HCT116 (cell line): Measurements from ENCODE around the gene SNRPA. TPM values are rescaled to one million over a fixed set of nuclear protein-coding genes. Genes with fewer than 3 reads are reported as not detected.

Source experiments
- ATAC-seq: fragments of 200-7000 bp; cut with Tn5 transposase; 2 replicates; pipeline ENCODE4 v1.9.1; 2020; ENCODE audit warnings: mild to moderate bottlenecking, moderate library complexity
- BruUV-seq: library from RNA; stranded (reverse); fragments of 400-500 nt; replicated peaks from 2 replicates; lab custom pipeline; 2021; lab: Mats Ljungman, UMichigan
- CTCF ChIA-PET: fragments of 300-600 bp; sonication (Branson Sonifier 250); formaldehyde crosslinking; loops from one replicate; lab custom pipeline; 2021; ENCODE audit warnings: antibody characterized with exemption; lab: Charles Lee
- POLR2A ChIA-PET: fragments of 300-600, 350-600 bp; sonication (Branson Sonifier 250); formaldehyde crosslinking; loops from one replicate; lab custom pipeline; 2021; ENCODE audit warnings: antibody characterized with exemption; lab: Charles Lee
- RAD21 ChIA-PET, 2 experiments: fragments of 300-600 bp; sonication (Branson Sonifier 250); formaldehyde crosslinking; loops; one replicate each; lab custom pipeline; 2023; ENCODE audit warnings: low total read pairs in 2 of 2; ENCODE audit not compliant: uncharacterized antibody in 2 of 2, unreplicated experiment in 2 of 2, low non-redundant PET in 1 of 2; lab: Charles Lee
- DNase-seq: peaks from one replicate; pipeline ENCODE4 v3.0.0-alpha.2; 2010; ENCODE audit warnings: low read depth, low spot score
- H2AFZ ChIP-seq: fragments of 200-600 bp; shearing (Covaris generic), sonication (generic); 2 replicates; pipeline ENCODE4 v1.6.1; 2017; ENCODE audit warnings: low read depth, mixed run types, mixed read lengths, antibody characterized with exemption, low read length; ENCODE audit not compliant: poor library complexity, severe bottlenecking
- H3K27ac ChIP-seq: 2 replicates; pipeline ENCODE4 v1.5.1; 2012; ENCODE audit warnings: low read depth, low read length
- H3K27me3 ChIP-seq: fragments of 200-600 bp; sonication (generic); 2 replicates; pipeline ENCODE4 v1.6.1; 2016; ENCODE audit warnings: mixed run types, low read length, mixed read lengths; ENCODE audit not compliant: insufficient read depth
- H3K36me3 ChIP-seq, 2 experiments: fragments of 200-500 bp in 1 of 2; fragments of 200-600 bp in 1 of 2; sonication (Bioruptor generic) in 1 of 2; sonication (generic) in 1 of 2; 2 replicates each; pipeline versions ENCODE4 v1.5.1 to v1.6.1; 2014 to 2016; ENCODE audit warnings: low read length in 2 of 2, inconsistent platforms in 1 of 2, mixed read lengths in 1 of 2, mixed run types in 1 of 2; ENCODE audit not compliant: insufficient read depth in 2 of 2, control insufficient read depth in 1 of 2
- H3K4me1 ChIP-seq, 2 experiments: fragments of 200-600 bp in 1 of 2; sonication (generic) in 1 of 2; 2 replicates each; pipeline versions ENCODE4 v1.5.1 to v1.6.1; 2012 to 2017; ENCODE audit warnings: low read length in 2 of 2, inconsistent platforms in 1 of 2, mild to moderate bottlenecking in 1 of 2, mixed read lengths in 1 of 2, mixed run types in 1 of 2, moderate library complexity in 1 of 2; ENCODE audit not compliant: insufficient read depth in 2 of 2, control insufficient read depth in 1 of 2
- H3K4me2 ChIP-seq: fragments of 200-600 bp; sonication (generic); 2 replicates; pipeline ENCODE4 v1.6.1; 2017; ENCODE audit warnings: mixed run types, low read length, mixed read lengths
- H3K4me3 ChIP-seq, 2 experiments: fragments of 200-600 bp in 1 of 2; sonication (generic) in 1 of 2; replicated peaks in 1 of 2; 2 replicates each; pipeline ENCODE4 v1.5.1; 2011 to 2016; ENCODE audit warnings: low read length in 2 of 2, control low read depth in 1 of 2, low read depth in 1 of 2, mild to moderate bottlenecking in 1 of 2, mixed read lengths in 1 of 2, mixed run types in 1 of 2
- H3K79me2 ChIP-seq: fragments of 200-600 bp; sonication (generic); 2 replicates; pipeline ENCODE4 v1.6.1; 2017; ENCODE audit warnings: mild to moderate bottlenecking, mixed run types, low read length, moderate library complexity, mixed read lengths; ENCODE audit not compliant: insufficient read depth
- H3K9ac ChIP-seq: fragments of 200-600 bp; sonication (generic); 2 replicates; pipeline ENCODE4 v1.6.1; 2016; ENCODE audit warnings: low read length, mixed read lengths
- H3K9me2 ChIP-seq: fragments of 200-600 bp; sonication (generic), shearing (Covaris generic); 2 replicates; pipeline ENCODE4 v1.6.1; 2017; ENCODE audit warnings: mixed run types, mild to moderate bottlenecking, moderate library complexity; ENCODE audit not compliant: insufficient read depth
- H3K9me3 ChIP-seq, 2 experiments: fragments of 200-500 bp in 1 of 2; fragments of 200-600 bp in 1 of 2; sonication (Bioruptor generic) in 1 of 2; sonication (generic) in 1 of 2; 2 replicates each; pipeline ENCODE4 v1.6.1; 2014 to 2017; ENCODE audit warnings: low read length in 2 of 2, mixed read lengths in 2 of 2, inconsistent platforms in 1 of 2, low read depth in 1 of 2, mild to moderate bottlenecking in 1 of 2, mixed run types in 1 of 2, moderate library complexity in 1 of 2; ENCODE audit not compliant: control insufficient read depth in 1 of 2, insufficient read depth in 1 of 2
- H4K20me1 ChIP-seq: fragments of 200-600 bp; sonication (generic), shearing (Covaris generic); 2 replicates; pipeline ENCODE4 v1.6.1; 2017; ENCODE audit warnings: mixed run types, mild to moderate bottlenecking, moderate library complexity; ENCODE audit not compliant: insufficient read depth
- ATF3 ChIP-seq: IDR thresholded peaks from 2 replicates; pipeline ENCODE4 v1.6.1; 2012
- CBX3 ChIP-seq: IDR thresholded peaks from 2 replicates; pipeline ENCODE4 v1.6.1; 2012; ENCODE audit warnings: low read depth
- CEBPB ChIP-seq: IDR thresholded peaks from 2 replicates; pipeline ENCODE4 v1.6.1; 2012; ENCODE audit warnings: low read depth
- CTCF ChIP-seq, 3 experiments: fragments of 200-600 bp in 1 of 3; sonication (generic) in 1 of 3; IDR thresholded peaks in 2 of 3; conservative IDR thresholded peaks in 1 of 3; 2 replicates each; pipeline ENCODE4 v1.5.1; 2012 to 2017; ENCODE audit warnings: low read depth in 2 of 3, low read length in 2 of 3, antibody characterized with exemption in 1 of 3, borderline replicate concordance in 1 of 3, control low read depth in 1 of 3, mild to moderate bottlenecking in 1 of 3, mixed read lengths in 1 of 3, mixed run types in 1 of 3, moderate library complexity in 1 of 3; ENCODE audit not compliant: insufficient read depth in 1 of 3
- EGR1 ChIP-seq: IDR thresholded peaks from 2 replicates; pipeline ENCODE4 v1.6.1; 2012; ENCODE audit warnings: low read depth
- EZH2 ChIP-seq: fragments of 200-600 bp; sonication (generic); IDR thresholded peaks from 2 replicates; pipeline ENCODE4 v1.6.1; 2017; ENCODE audit warnings: antibody characterized with exemption, mixed run types
- EZH2phosphoT487 ChIP-seq: fragments of 200-600 bp; IDR thresholded peaks from 2 replicates; pipeline ENCODE4 v1.6.1; 2018; ENCODE audit warnings: antibody characterized with exemption, borderline replicate concordance
- FOSL1 ChIP-seq: IDR thresholded peaks from 2 replicates; pipeline ENCODE4 v1.6.1; 2012; ENCODE audit warnings: low read depth
- JUND ChIP-seq: IDR thresholded peaks from 2 replicates; pipeline ENCODE4 v1.6.1; 2012
- MAX ChIP-seq: IDR thresholded peaks from 2 replicates; pipeline ENCODE4 v1.6.1; 2012
- POLR2A ChIP-seq: IDR thresholded peaks from 2 replicates; pipeline ENCODE4 v1.7.0; 2011; ENCODE audit warnings: borderline replicate concordance; ENCODE audit not compliant: insufficient read depth, insufficient read length; ENCODE audit errors: extremely low read depth
- POLR2AphosphoS5 ChIP-seq: IDR thresholded peaks from 2 replicates; pipeline ENCODE4 v1.6.1; 2011; ENCODE audit warnings: mild to moderate bottlenecking, low read depth, low read length, moderate library complexity
- RAD21 ChIP-seq: IDR thresholded peaks from 2 replicates; pipeline ENCODE4 v1.6.1; 2012; ENCODE audit warnings: low read depth, mild to moderate bottlenecking
- REST ChIP-seq: IDR thresholded peaks from 2 replicates; pipeline ENCODE4 v1.6.1; 2012; ENCODE audit warnings: low read depth
- SIN3A ChIP-seq: IDR thresholded peaks from 2 replicates; pipeline ENCODE4 v1.6.1; 2012; ENCODE audit warnings: low read depth
- SP1 ChIP-seq: IDR thresholded peaks from 2 replicates; pipeline ENCODE4 v1.6.1; 2012; ENCODE audit warnings: low read depth
- SRF ChIP-seq: IDR thresholded peaks from 2 replicates; pipeline ENCODE4 v1.6.1; 2012; ENCODE audit warnings: low read depth
- TCF7L2 ChIP-seq: IDR thresholded peaks from 2 replicates; pipeline ENCODE4 v1.7.0; 2011; ENCODE audit warnings: borderline replicate concordance, inconsistent platforms; ENCODE audit not compliant: insufficient read depth, insufficient read length; ENCODE audit errors: extremely low read depth
- ZBTB33 ChIP-seq: IDR thresholded peaks from 2 replicates; pipeline ENCODE4 v1.6.1; 2011; ENCODE audit warnings: mild to moderate bottlenecking, low read length, moderate library complexity; ENCODE audit not compliant: insufficient replicate concordance; ENCODE audit errors: extremely low read depth
- ZFX ChIP-seq: fragments of 450-650 bp; IDR thresholded peaks from 2 replicates; pipeline ENCODE4 v1.6.1; 2017
- intact Hi-C: fragments of 100-400 bp; cut with micrococcal nuclease; formaldehyde crosslinking; loops from 2 replicates; pipeline ENCODE4 v1.10.0; 2022
- total RNA-seq: library from RNA; stranded (reverse); gene quantifications from one replicate; pipeline ENCODE4 v1.2.1, GENCODE V29; 2021; ENCODE audit not compliant: unreplicated experiment

SNRPA gene
- total RNA-seq, 1 experiment from 2014 or later: 170 TPM

- H3K36me3 ChIP-seq: 0 out of 4 replicates have a peak, but pooled peaks cover under 1% of the 10 kb centered on the region in 2 experiments
These were observed 10.3 kb upstream of the SNRPA start for GRCh38 chr19:40740747-40741146.

More at GRCh38 chr19:40740747-40741146, 10.3 kb upstream of the SNRPA start:
- Histone ChIP-seq H4K20me1 (no peaks in the 10 kb centered on the region), H3K4me3 (no peak overlapping the region), H3K4me1 (peaks cover 8 to 11% of the 10 kb centered on the region in 2 experiments; a peak in 2 of 4 replicates), H3K9me3 (no peaks in the 10 kb centered on the region), H2AFZ (no peak overlapping the region), H3K27ac (no peak overlapping the region), H3K79me2 (no peaks in the 10 kb centered on the region), H3K27me3 (no peaks in the 10 kb centered on the region), H3K4me2 (no peak overlapping the region), H3K9me2 (no peaks in the 10 kb centered on the region), H3K9ac (no peak overlapping the region)
- DNase-seq (no peak), ATAC-seq (no peak)
- ChIA-PET POLR2A (interaction anchor here (2.2 kb wide), 1 partner anchor 10 kb away, joined by 7 read pairs; the partner anchor contains the start of gene ACTMAP), RAD21 (no interaction called here), CTCF (no interaction called here)
- no TSS peak for BruUV-seq
- TF ChIP-seq EGR1: no peak
- no peak for TF ChIP-seq MAX
- no peak for TF ChIP-seq ATF3
- no peak for TF ChIP-seq POLR2A
- TF ChIP-seq ZBTB33: no peak
- TF ChIP-seq FOSL1: no peak
- no peak for TF ChIP-seq EZH2
- TF ChIP-seq POLR2AphosphoS5: no peak
- TF ChIP-seq SP1: no peak
- no peak for TF ChIP-seq EZH2phosphoT487
- TF ChIP-seq SRF: no peak
- TF ChIP-seq JUND: no peak
- TF ChIP-seq RAD21: no peak
- no peak for TF ChIP-seq CEBPB
- TF ChIP-seq ZFX: no peak
- no peak for TF ChIP-seq CTCF (IDR thresholded peaks at IDR 0.05 in 2 of 3, conservative IDR thresholded peaks at IDR 0.05 in 1 of 3; ENCODE audit: borderline replicate concordance in 1 of 3, insufficient read depth in 1 of 3, low read depth in 2 of 3, low read length in 2 of 3)
- no peak for TF ChIP-seq REST
- TF ChIP-seq CBX3: no peak
- TF ChIP-seq SIN3A: no peak
- TF ChIP-seq TCF7L2: no peak
- intact Hi-C loops: no loop called here
